AG04450 (cell line): Measurements from ENCODE around the gene GNA14. TPM values are rescaled to one million over a fixed set of nuclear protein-coding genes. Genes with fewer than 3 reads are reported as not detected.
"Not testable (repeated sequence)": the region's sequence is repeated elsewhere in the genome, so short reads cannot be mapped to it uniquely, and the experiment has no call there.

Experiments
- CTCF ChIA-PET: fragments of 300-600, 350-600 bp; formaldehyde crosslinking; extraction: SDS; loops from one replicate; lab custom pipeline; 2022; ENCODE audit warnings: antibody characterized with exemption, inconsistent platforms; lab: Charles Lee
- POLR2A ChIA-PET: fragments of 350-600 bp; formaldehyde crosslinking; extraction: SDS; loops from one replicate; lab custom pipeline; 2021; ENCODE audit warnings: antibody characterized with exemption, inconsistent platforms; lab: Yijun Ruan, JAX
- DNase-seq: peaks from one replicate; pipeline ENCODE4 v3.0.0-alpha.2; 2011; ENCODE audit warnings: low read depth, low spot score
- H3K27ac ChIP-seq: one replicate; pipeline ENCODE4 v1.5.1; 2012; ENCODE audit warnings: low read depth, low read length, control low read depth
- H3K27me3 ChIP-seq: one replicate; pipeline ENCODE4 v1.6.0; 2012; ENCODE audit warnings: low read length; ENCODE audit not compliant: control insufficient read depth, insufficient read depth
- H3K4me3 ChIP-seq: 2 replicates; pipeline ENCODE4 v1.5.1; 2011; ENCODE audit warnings: mild to moderate bottlenecking, low read depth, low read length, control low read depth
- H3K9me3 ChIP-seq: 2 replicates; pipeline ENCODE4 v1.5.1; 2012; ENCODE audit warnings: low read length; ENCODE audit not compliant: control insufficient read depth, insufficient read depth
- polyA plus RNA-seq: library from polyadenylated mRNA; depleted of rRNA; stranded (reverse); fragments of >200 nt; gene quantifications from 2 replicates; pipeline ENCODE4 v1.2.3, GENCODE V29; 2011
- TF ChIP-seq, protein P1 (sequence below): IDR thresholded peaks from 2 replicates; pipeline ENCODE4 v1.5.1; 2011; ENCODE audit warnings: low read depth, low read length, control low read depth, inconsistent platforms

The GNA14 gene
- polyA plus RNA-seq, 1 experiment = 0.11 TPM

DNA sequence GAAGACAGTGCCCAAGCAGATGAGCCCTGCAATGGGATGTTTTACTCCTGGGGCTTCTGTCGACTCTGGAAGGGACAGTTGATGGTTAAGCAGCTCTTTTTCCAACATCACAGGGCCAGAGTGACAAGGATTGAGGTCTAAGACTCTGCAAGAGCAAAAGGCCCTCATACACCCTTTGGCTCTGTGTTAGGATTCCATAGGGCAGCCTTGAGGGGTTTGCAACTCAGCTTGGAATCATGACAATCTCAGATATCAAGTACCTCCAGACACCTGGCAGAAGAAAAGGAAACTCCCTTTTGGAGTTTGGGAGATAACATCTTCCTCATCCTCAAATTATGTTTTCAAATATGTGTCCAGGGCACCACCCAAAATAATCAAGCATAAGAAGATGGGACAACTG lies 205.7 kb downstream of the GNA14 start:
- ChIA-PET POLR2A (no interaction called here), CTCF (interaction anchor here (0.6 to 10.0 kb wide), 5 partner anchors 9 to 309 kb away, joined by 3 to 115 read pairs (median 4); no protein-coding TSS in a partner anchor)
- Histone ChIP-seq H3K4me3 (no peak overlapping the region), H3K27ac (no peak overlapping the region), H3K27me3 (peaks cover 2% of the 10 kb centered on the region), H3K9me3 (no peaks in the 10 kb centered on the region; the same call in 1 of the 2 replicates)
- DNase-seq = no peak
- TF ChIP-seq, protein P1, sequence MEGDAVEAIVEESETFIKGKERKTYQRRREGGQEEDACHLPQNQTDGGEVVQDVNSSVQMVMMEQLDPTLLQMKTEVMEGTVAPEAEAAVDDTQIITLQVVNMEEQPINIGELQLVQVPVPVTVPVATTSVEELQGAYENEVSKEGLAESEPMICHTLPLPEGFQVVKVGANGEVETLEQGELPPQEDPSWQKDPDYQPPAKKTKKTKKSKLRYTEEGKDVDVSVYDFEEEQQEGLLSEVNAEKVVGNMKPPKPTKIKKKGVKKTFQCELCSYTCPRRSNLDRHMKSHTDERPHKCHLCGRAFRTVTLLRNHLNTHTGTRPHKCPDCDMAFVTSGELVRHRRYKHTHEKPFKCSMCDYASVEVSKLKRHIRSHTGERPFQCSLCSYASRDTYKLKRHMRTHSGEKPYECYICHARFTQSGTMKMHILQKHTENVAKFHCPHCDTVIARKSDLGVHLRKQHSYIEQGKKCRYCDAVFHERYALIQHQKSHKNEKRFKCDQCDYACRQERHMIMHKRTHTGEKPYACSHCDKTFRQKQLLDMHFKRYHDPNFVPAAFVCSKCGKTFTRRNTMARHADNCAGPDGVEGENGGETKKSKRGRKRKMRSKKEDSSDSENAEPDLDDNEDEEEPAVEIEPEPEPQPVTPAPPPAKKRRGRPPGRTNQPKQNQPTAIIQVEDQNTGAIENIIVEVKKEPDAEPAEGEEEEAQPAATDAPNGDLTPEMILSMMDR = no peak

DNA sequence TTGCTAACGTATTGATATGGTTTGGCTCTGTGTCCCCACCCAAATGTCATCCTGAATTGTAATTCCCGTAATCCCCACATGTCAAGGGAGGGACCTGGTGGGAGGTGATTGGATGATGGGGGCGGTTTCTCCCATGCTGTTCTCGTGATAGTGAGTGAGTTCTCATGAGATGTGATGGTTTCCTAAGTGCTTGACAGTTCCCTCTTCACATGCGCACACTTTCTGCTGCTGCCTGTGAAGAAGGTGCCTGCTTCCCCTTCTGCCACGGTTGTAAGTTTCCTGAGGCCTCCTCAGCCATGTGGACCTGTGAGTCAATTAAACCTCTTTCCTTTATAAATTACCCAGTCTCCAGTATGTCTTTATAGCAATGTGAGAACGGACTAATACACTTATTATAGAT lies 207.0 kb downstream of the GNA14 start:
- POLR2A ChIA-PET, H3K27me3 ChIP-seq: not testable (repeated sequence)
- CTCF ChIA-PET = interaction anchor here (0.7 to 10.0 kb wide), 3 partner anchors 8 to 324 kb away, joined by 4 to 115 read pairs (median 31); no protein-coding TSS in a partner anchor

DNA sequence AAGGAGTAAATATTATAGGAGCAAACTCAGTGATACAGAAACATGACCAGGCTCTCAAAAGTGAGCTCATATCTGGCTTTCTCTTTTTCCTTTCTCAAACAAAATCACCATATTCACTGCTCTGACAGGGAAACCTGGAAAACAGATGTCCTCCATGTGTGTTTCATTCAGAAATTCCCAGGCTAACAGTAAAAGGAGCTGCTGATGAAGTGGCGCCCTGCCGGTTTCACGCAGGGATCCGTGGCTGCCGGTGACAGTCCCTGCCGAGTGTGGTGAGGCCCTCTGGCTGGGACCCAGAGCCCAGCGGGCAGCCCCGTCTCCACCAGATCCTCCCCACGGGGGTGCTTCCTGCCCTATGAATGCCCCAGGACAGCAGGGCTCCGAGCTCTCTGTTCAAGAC lies 208.1 kb downstream of the GNA14 start:
- peak overlapping the region; percentile 22 for H3K4me3 ChIP-seq
- H3K9me3 ChIP-seq = no peaks in the 10 kb centered on the region
- no peak for DNase-seq
- POLR2A ChIA-PET = interaction anchor here (1.4 kb wide), 1 partner anchor 10 kb away, joined by 3 read pairs; no protein-coding TSS in a partner anchor
- H3K27me3 ChIP-seq = peaks cover 2% of the 10 kb centered on the region
- CTCF ChIA-PET = interaction anchor here (0.7 to 10.0 kb wide), 5 partner anchors 14 to 681 kb away, joined by 3 to 115 read pairs (median 6); no protein-coding TSS in a partner anchor
- no peak overlapping the region for H3K27ac ChIP-seq
- TF ChIP-seq, protein P1 = no peak

More for the DNA sequence above, 207.0 kb downstream of the GNA14 start:
- H3K27ac ChIP-seq, DNase-seq, H3K4me3 ChIP-seq, H3K9me3 ChIP-seq: not testable (repeated sequence)

DNA sequence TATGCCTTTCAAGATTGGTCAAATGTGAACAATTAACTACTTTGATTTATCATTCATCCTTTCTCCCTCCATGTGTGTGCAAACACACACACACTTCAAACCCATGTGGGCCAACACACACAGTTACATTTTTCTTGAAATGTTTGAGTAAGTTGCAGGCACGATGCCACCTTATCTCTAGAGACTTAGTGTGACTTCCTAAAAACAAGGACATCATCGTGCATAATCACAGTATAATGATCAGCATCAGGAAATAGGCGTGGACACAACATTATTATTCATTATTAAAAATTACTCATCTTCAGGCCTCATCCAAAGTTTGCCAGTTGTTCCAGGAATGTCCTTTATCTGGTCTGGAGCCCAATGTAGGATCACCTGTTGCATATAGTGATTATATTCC lies 209.5 kb downstream of the GNA14 start:
- Histone ChIP-seq H3K4me3 (no peak overlapping the region), H3K9me3 (no peaks in the 10 kb centered on the region), H3K27me3 (no peaks in the 10 kb centered on the region), H3K27ac (no peak overlapping the region)
- TF ChIP-seq, protein P1 = no peak
- ChIA-PET POLR2A (no interaction called here), CTCF (interaction anchor here (10.0 kb wide), 1 partner anchor 19 kb away, joined by 115 read pairs; no protein-coding TSS in a partner anchor)
- no peak for DNase-seq

DNA sequence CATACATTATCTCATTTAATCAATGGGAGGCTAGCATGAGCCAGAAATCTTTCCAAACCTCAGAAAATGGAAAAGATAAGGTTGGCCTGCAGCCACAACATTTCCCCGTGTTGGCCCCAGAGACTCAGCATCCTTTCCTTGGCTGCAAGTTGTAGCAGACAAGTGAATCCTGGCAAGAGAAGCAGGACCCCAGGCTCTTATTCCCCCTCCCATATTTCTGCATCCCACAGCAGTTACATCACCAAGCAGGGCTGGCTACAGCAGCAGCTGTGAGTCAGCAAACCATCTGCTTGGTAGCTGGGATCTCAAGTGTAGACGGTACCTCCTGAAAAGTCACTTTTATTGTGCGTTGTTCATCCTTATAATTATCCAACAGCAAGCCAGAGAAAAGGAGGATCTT lies 212.4 kb downstream of the GNA14 start:
- DNase-seq = no peak
- H3K27ac ChIP-seq = no peak overlapping the region
- TF ChIP-seq, protein P1 = no peak
- ChIA-PET POLR2A (no interaction called here), CTCF (interaction anchor here (3.3 to 4.5 kb wide), 2 partner anchors 21 to 317 kb away, joined by 56 to 75 read pairs; no protein-coding TSS in a partner anchor)
- H3K4me3 ChIP-seq = no peak overlapping the region
- no peaks in the 10 kb centered on the region for H3K27me3 ChIP-seq
- no peaks in the 10 kb centered on the region for H3K9me3 ChIP-seq
